ENCODE data around the gene ZNF345.

Gene ZNF345

DNA sequence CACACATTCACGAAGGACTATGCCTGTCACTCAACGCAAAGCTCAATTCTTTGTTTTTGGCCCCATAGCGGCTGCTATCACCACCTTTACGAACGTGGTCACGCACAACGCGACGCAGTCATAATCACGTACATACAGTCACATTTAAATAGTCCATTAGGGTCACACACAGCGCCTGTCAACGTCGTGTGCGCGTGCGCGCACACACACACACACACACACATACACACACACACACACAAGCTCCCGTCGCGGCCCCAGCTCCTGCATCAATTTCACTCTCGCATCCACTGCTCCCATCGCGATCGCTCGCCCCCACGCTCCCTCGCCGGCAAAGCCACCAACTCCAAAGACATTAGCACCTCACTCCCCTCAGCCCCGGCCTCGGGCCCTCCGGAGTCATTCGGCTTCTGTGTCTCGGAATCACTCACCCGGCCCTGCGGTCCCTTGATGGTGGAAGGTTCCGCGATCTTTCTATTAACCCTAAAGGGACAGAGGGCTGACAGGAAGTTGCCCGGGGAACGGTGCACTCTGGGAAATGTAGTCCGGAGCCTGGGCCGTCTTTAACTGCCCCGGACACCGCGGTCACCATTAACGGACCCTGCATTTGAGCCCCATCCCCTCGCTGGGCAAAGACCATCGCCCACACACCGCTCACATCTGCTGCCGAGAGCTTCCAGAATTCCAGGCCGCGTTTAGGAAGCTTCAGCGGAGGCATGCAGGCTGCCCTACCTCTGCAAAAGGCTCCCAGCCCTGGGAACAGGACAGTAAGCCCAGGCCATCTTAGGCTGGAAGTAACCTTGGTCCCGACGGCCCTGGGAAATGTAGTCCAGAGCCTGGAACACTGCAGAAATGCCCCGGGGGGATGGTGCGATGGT is 12.5 kb upstream of the ZNF345 start, which contains the start of gene ZNF790:
ZNF790 (minus strand) TSS at position 482 of the 878 bp plus-strand sequence. CDS start 12,768 bp downstream, outside the sequence.
- TF ChIP-seq POLR2AphosphoS5 (IDR thresholded peaks at IDR 0.05; ENCODE audit: borderline replicate concordance, low read depth, low read length) (peak; percentile 76; the same call in 1 of the 2 replicates), FOXP2 (optimal IDR thresholded peaks at IDR 0.05; ENCODE audit: control extremely low read depth, extremely low read length, insufficient read depth) (no peak), EZH2 (IDR thresholded peaks at IDR 0.05) (no peak)
- Histone ChIP-seq H3K9ac (ENCODE audit: insufficient read length) (peak within 1 kb of the TSS; percentile 83), H3K9me3 (ENCODE audit: low read depth, low read length) (peaks cover 4% of the 10 kb centered on the region; the same call in 1 of the 2 replicates), H3K4me3 (peak within 1 kb of the TSS; percentile 88), H3K27ac (peak within 1 kb of the TSS; percentile 67; the same call in 1 of the 2 replicates), H3K36me3 (ENCODE audit: insufficient read depth, low read length) (peaks cover 11% of the 10 kb centered on the region; the same call in 1 of the 2 replicates)
- DNase-seq (ENCODE audit: low read depth, low spot score) = peak; percentile 34

- Histone ChIP-seq H3K9me3 (ENCODE audit: low read depth, low read length) (no peaks in the 10 kb centered on the region; the same call in 1 of the 2 replicates), H3K4me3 (peak overlapping the region; percentile 88), H3K9ac (ENCODE audit: insufficient read length) (no peak overlapping the region), H3K27ac (no peak overlapping the region; the same call in 1 of the 2 replicates), H3K36me3 (ENCODE audit: insufficient read depth, low read length) (peaks cover 11% of the 10 kb centered on the region; the same call in 1 of the 2 replicates)
- no peak for DNase-seq (ENCODE audit: low read depth, low spot score)
- no peak for TF ChIP-seq FOXP2 (optimal IDR thresholded peaks at IDR 0.05; ENCODE audit: control extremely low read depth, extremely low read length, insufficient read depth)
- no peak for TF ChIP-seq EZH2 (IDR thresholded peaks at IDR 0.05)
- TF ChIP-seq POLR2AphosphoS5 (IDR thresholded peaks at IDR 0.05; ENCODE audit: borderline replicate concordance, low read depth, low read length) = no peak
These were observed 11.8 kb upstream of the ZNF345 start for GRCh38 chr19:36838784-36839324.

GRCh38 chr19:36847968-36848367 is 2.7 kb upstream of the ZNF345 start:
- no peak for DNase-seq (ENCODE audit: low read depth, low spot score)
- no peak for TF ChIP-seq POLR2AphosphoS5 (IDR thresholded peaks at IDR 0.05; ENCODE audit: borderline replicate concordance, low read depth, low read length)
- Histone ChIP-seq H3K9me3 (ENCODE audit: low read depth, low read length) (peaks cover 11% of the 10 kb centered on the region), H3K36me3 (ENCODE audit: insufficient read depth, low read length) (peaks cover 19% of the 10 kb centered on the region; the same call in 1 of the 2 replicates), H3K9ac (ENCODE audit: insufficient read length) (no peak overlapping the region), H3K4me3 (no peak overlapping the region), H3K27ac (no peak overlapping the region)

DNA sequence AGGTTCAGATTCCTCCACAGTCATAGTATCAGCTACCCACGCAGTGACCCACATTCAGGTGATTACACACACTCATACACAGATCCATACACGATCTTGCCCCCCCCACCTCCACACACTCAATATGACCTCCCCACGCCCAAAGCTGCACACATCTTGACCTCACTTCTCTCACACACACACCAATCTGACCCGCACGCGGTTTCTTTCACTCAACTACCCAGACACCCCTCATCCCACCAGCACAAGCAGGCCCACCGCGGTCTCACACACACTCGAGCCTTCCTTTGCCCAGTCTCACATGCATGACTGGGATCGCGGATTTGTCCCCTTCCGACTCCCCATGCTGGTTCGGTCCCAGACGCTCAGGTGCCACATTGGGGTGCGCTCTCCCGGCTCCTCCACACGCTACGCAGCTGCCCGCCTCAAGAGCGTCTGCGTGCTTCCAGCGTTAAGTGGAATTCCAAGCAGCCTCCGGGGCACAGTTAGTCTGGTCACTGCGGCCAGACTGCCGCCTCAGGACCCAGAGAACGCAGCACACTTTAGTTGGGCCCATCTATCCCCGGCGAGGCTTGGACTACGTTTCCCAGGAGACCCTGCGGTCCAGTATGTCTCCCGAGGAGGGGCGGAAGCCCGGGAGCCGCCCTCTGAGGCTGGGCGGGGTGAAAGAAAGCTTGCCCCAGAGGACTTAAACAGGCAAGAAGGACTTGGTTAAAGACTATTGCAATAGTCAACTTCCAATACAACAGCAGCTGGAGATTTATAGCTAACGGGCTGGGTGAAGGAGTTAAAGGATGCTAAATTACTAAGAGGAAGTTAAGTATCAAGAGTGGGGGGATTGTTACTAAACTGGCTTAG is 746 bp upstream of the ZNF345 start:
- TF ChIP-seq FOXP2 (optimal IDR thresholded peaks at IDR 0.05; ENCODE audit: control extremely low read depth, extremely low read length, insufficient read depth) = no peak
- no peak; the same call in none of the 2 replicates for TF ChIP-seq POLR2AphosphoS5 (IDR thresholded peaks at IDR 0.05; ENCODE audit: borderline replicate concordance, low read depth, low read length)
- no peak for TF ChIP-seq EZH2 (IDR thresholded peaks at IDR 0.05)
- Histone ChIP-seq H3K27ac (no peak overlapping the region; the same call in 1 of the 2 replicates), H3K9me3 (ENCODE audit: low read depth, low read length) (peaks cover 7% of the 10 kb centered on the region; the same call in 1 of the 2 replicates), H3K4me3 (peak overlapping the region; percentile 90), H3K36me3 (ENCODE audit: insufficient read depth, low read length) (peaks cover 17% of the 10 kb centered on the region; the same call in 1 of the 2 replicates), H3K9ac (ENCODE audit: insufficient read length) (peak overlapping the region; percentile 92)
- peak; percentile 56 for DNase-seq (ENCODE audit: low read depth, low spot score)

DNA sequence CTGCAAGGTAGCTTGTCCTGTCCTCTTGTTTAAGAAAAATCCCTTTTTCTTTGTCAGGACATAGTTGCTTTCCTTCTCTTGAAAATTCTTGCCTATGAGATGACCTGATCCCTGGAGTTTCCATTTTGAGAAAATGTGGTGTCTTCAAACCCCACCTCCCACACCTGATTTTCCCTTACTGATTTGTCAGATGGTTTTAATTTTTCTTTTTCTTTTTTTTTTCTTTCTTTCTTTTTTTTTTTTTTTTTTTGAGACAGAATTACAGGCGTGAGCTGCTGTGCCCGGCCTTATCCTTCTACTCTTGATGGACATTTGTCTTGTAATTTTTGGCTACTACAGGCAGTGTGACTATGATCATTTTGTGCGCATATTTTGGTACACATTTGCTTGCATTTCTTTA is 1.2 kb downstream of the ZNF345 start:
- DNase-seq (ENCODE audit: low read depth, low spot score) = no peak
- no peak overlapping the region for H3K9ac ChIP-seq (ENCODE audit: insufficient read length)
- peaks cover 32% of the 10 kb centered on the region for H3K36me3 ChIP-seq (ENCODE audit: insufficient read depth, low read length)
- no peak overlapping the region for H3K27ac ChIP-seq
- TF ChIP-seq EZH2 (IDR thresholded peaks at IDR 0.05) = no peak
- peaks cover 13% of the 10 kb centered on the region; the same call in 1 of the 2 replicates for H3K9me3 ChIP-seq (ENCODE audit: low read depth, low read length)
- peak overlapping the region; percentile 90 for H3K4me3 ChIP-seq

DNA sequence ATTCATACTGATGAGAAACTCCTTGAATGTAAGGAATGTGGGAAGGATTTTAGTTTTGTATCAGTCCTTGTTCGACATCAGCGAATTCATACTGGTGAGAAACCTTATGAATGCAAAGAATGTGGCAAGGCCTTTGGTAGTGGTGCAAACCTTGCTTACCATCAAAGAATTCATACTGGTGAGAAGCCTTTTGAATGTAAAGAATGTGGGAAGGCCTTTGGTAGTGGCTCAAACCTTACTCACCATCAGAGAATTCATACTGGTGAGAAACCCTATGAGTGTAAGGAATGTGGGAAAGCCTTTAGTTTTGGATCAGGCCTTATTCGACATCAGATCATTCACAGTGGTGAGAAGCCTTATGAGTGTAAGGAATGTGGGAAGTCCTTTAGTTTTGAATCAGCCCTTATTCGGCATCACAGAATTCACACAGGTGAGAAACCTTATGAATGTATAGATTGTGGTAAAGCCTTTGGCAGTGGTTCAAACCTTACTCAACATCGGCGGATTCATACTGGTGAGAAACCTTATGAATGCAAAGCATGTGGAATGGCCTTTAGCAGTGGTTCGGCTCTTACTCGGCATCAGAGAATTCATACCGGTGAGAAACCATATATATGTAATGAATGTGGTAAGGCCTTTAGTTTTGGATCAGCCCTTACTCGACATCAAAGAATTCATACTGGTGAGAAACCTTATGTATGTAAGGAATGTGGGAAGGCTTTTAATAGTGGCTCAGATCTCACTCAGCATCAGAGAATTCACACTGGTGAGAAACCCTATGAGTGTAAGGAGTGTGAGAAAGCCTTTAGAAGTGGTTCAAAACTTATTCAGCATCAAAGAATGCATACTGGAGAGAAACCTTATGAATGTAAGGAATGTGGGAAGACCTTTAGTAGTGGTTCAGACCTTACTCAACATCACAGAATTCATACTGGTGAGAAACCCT is 26.6 kb downstream of the ZNF345 start:
- TF ChIP-seq POLR2AphosphoS5 (IDR thresholded peaks at IDR 0.05; ENCODE audit: borderline replicate concordance, low read depth, low read length) (no peak), FOXP2 (optimal IDR thresholded peaks at IDR 0.05; ENCODE audit: control extremely low read depth, extremely low read length, insufficient read depth) (no peak), EZH2 (IDR thresholded peaks at IDR 0.05) (no peak)
- no peak for DNase-seq (ENCODE audit: low read depth, low spot score)
- peaks cover 17% of the 10 kb centered on the region for H3K36me3 ChIP-seq (ENCODE audit: insufficient read depth, low read length)
- peaks cover 25% of the 10 kb centered on the region for H3K9me3 ChIP-seq (ENCODE audit: low read depth, low read length)
- no peak overlapping the region for H3K27ac ChIP-seq
- H3K4me3 ChIP-seq = no peak overlapping the region
- H3K9ac ChIP-seq (ENCODE audit: insufficient read length) = no peak overlapping the region

DNA sequence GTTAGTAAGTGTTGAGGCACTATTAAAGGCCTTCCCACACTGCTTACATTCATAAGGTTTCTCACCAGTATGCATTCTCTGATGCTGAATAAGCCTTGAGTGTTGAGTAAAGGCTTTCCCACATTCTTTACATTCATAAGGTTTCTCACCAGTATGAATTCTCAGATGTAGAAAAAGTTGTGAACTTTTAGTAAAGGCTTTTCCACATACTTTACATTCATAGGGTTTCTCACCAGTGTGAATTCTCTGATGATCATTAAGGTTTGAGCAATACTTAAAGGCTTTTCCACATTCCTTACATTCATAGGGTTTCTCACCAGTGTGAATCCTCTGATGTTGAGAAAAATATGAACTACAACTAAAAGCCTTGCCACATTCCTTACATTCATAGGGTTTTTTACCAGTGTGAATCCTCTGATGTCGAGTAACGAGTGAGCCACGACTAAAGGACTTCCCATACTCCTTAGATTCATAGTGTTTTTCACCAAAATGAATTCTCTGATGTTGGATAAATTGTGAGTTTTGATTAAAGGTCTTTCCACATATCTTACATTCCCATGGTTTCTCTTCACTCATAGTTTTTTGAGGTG is 41.2 kb downstream of the ZNF345 start:
- H3K36me3 ChIP-seq (ENCODE audit: insufficient read depth, low read length) = peaks cover 11% of the 10 kb centered on the region; the same call in 1 of the 2 replicates
- peaks cover 21% of the 10 kb centered on the region; the same call in 1 of the 2 replicates for H3K9me3 ChIP-seq (ENCODE audit: low read depth, low read length)
- DNase-seq (ENCODE audit: low read depth, low spot score) = no peak
- no peak overlapping the region for H3K4me3 ChIP-seq
- no peak overlapping the region for H3K27ac ChIP-seq
- TF ChIP-seq POLR2AphosphoS5 (IDR thresholded peaks at IDR 0.05; ENCODE audit: borderline replicate concordance, low read depth, low read length) = no peak
- no peak for TF ChIP-seq FOXP2 (optimal IDR thresholded peaks at IDR 0.05; ENCODE audit: control extremely low read depth, extremely low read length, insufficient read depth)
- no peak for TF ChIP-seq EZH2 (IDR thresholded peaks at IDR 0.05)
- H3K9ac ChIP-seq (ENCODE audit: insufficient read length) = no peak overlapping the region
